Measurements from ENCODE around the gene FAM167B. TPM values are rescaled to one million over a fixed set of nuclear protein-coding genes. Genes with fewer than 3 reads are reported as not detected.

Gene FAM167B
- total and polyA plus RNA-seq, 8 donors = 1.6 to 36.8 (median 4.7) TPM; not detected in 3

DNA sequence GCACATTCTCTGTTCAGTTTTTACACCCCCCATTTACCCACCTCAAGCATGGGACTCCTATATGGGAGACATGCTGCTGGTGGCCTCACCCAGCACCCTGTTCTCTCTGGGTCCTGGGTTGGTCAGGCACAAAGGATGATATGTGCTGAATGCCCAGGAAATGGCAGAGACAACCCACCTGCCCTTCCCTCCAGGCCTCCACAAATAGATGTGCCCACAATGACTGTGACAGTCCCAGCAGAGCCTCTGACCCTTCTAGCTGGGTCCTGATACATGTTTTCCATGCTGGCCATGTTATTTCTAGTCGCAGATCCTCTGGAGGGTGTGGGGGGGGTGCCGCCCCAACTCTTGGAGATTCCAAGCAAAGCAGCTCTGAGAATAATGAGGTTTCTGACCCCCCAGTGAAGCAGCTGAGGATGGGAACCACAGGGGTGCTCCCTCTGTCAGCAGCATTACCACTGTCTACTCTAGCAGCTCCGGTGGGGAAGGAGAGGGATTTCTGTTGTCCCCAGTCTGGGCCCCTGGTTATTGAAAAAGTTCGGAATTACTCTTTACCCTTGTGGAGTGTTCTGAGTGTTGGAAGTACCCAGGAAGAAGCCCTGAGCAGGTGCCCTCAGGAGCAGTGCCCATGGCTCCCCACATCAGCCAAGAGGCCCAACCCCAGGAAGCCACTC, 47.8 kb upstream of the FAM167B start:
- WGBS, 5 donors = 60 to 80% (median 71%) methylated on average over 4 of the region's 4 CpGs
- no peak for DNase-seq
- Histone ChIP-seq H3K4me1 (peaks cover 26 to 51% (median 36%) of the 10 kb centered on the region in 4 donors), H3K9me3 (no peaks in the 10 kb centered on the region), H3K4me3 (no peak overlapping the region), H3K36me3 (peaks cover 23 to 46% (median 42%) of the 10 kb centered on the region in 4 donors), H3K27ac (peak overlapping the region in 3 of 5 donors; percentile 84 to 89 (median 87)), H3K27me3 (no peaks in the 10 kb centered on the region)
- no peak for TF ChIP-seq EP300 (IDR thresholded peaks at IDR 0.05)
- TF ChIP-seq, protein P1, sequence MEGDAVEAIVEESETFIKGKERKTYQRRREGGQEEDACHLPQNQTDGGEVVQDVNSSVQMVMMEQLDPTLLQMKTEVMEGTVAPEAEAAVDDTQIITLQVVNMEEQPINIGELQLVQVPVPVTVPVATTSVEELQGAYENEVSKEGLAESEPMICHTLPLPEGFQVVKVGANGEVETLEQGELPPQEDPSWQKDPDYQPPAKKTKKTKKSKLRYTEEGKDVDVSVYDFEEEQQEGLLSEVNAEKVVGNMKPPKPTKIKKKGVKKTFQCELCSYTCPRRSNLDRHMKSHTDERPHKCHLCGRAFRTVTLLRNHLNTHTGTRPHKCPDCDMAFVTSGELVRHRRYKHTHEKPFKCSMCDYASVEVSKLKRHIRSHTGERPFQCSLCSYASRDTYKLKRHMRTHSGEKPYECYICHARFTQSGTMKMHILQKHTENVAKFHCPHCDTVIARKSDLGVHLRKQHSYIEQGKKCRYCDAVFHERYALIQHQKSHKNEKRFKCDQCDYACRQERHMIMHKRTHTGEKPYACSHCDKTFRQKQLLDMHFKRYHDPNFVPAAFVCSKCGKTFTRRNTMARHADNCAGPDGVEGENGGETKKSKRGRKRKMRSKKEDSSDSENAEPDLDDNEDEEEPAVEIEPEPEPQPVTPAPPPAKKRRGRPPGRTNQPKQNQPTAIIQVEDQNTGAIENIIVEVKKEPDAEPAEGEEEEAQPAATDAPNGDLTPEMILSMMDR (IDR thresholded peaks at IDR 0.05) = no peak
- TF ChIP-seq POLR2AphosphoS5 (IDR thresholded peaks at IDR 0.05) = no peak
- intact Hi-C loops (cut with DNase I; ENCODE audit: low total_unique reads) = no loop called here

DNA sequence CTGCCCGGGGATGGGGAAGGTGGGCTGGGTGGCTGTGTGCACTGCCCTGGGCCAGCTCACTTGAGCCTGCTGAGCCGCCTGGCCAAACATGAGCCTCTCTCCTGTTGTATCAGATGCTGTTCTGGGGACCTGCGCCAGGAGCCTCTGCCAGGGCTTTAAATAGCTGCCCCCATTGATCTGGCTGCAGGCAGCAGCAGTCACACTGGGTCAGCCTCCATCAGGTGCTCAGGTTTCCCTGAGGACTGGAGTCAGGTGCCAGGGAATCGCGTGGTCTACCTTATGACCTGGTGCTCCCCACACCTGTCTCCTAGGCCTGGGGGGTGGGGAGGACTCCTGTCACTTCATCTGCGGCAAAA, 47.3 kb upstream of the FAM167B start:
- H3K9me3 ChIP-seq = no peaks in the 10 kb centered on the region
- intact Hi-C loops (cut with DNase I; ENCODE audit: low total_unique reads) = no loop called here
- peak; percentile 57 to 60 for DNase-seq
- H3K4me3 ChIP-seq = peak overlapping the region in 3 of 4 donors; percentile 67 to 71 (median 70)
- peaks cover 26 to 53% (median 37%) of the 10 kb centered on the region in 4 donors for H3K4me1 ChIP-seq
- 29 to 66% (median 35%) methylated on average over 3 to 6 of the region's 6 CpGs for WGBS, 5 donors
- H3K27me3 ChIP-seq = no peaks in the 10 kb centered on the region
- peak overlapping the region; percentile 14 to 89 (median 84) for H3K27ac ChIP-seq
- TF ChIP-seq EP300 (IDR thresholded peaks at IDR 0.05) = no peak
- no peak for TF ChIP-seq POLR2A (IDR thresholded peaks at IDR 0.05)
- no peak for TF ChIP-seq POLR2AphosphoS5 (IDR thresholded peaks at IDR 0.05)
- TF ChIP-seq, protein P1 (IDR thresholded peaks at IDR 0.05) = no peak
- peaks cover 18 to 41% (median 37%) of the 10 kb centered on the region in 4 donors for H3K36me3 ChIP-seq

DNA sequence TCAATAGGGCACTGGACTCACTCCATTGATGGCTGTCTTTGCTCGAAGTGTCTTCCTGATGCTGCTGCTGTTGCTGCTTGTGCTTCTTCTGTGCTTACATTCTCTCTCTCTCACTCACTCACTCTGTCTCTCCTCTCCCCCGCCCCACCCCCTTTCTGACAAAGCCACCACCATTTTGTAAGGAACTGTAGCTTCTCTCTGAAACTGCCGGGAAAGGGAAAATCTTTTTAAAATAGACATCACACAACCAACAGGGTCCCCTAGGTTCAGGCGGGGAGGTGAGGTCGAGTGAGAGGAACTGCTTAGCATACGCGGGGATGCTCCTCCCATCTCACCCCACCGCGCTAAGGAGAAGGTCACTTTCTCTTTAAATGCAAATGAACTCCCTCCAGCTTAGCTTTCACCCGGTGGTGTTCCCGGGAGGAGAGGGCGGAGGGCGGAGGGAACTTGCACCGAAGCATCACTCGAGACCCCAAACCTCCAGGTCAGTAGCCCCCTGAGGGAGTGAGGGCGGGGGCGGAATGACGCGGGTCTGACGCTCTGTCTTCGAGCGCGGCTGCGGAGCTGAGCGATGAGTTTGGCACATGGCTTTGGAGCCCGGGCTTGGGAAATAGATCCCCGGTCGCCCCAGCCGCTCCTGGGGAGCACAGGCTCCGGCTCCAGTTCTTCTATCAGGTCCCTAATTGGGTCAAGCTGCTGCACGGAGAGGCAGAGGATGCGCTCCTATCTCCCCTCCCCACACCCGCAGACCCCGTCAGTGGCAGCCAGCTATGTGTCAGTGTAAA, 46.6 kb upstream of the FAM167B start, which contains the start of gene CCDC28B:
Gene CCDC28B, plus strand, starts transcription at position 370 of the 785 bp plus-strand sequence. CDS start 1,341 bp downstream, outside the sequence.
- Histone ChIP-seq H3K27ac (peak within 1 kb of the TSS; percentile 58 to 89 (median 84)), H3K27me3 (no peaks in the 10 kb centered on the region), H3K9me3 (no peaks in the 10 kb centered on the region), H3K4me1 (peaks cover 30 to 54% (median 43%) of the 10 kb centered on the region in 4 donors), H3K36me3 (peaks cover 12 to 34% (median 30%) of the 10 kb centered on the region in 4 donors), H3K4me3 (peak within 1 kb of the TSS; percentile 57 to 71 (median 68))
- WGBS, 5 donors = 0 to 1% (median 1%) methylated on average over 25 to 34 of the region's 34 CpGs
- TF ChIP-seq, protein P1 (IDR thresholded peaks at IDR 0.05) = no peak
- TF ChIP-seq POLR2A (IDR thresholded peaks at IDR 0.05) (no peak), POLR2AphosphoS5 (IDR thresholded peaks at IDR 0.05) (peak in 1 of 3 donors; percentile 18)
- peak; percentile 45 to 90 for DNase-seq
- intact Hi-C loops (cut with DNase I; ENCODE audit: low total_unique reads) = no loop called here

GRCh38 chr1:32201011-32201855, 45.8 kb upstream of the FAM167B start:
- no peaks in the 10 kb centered on the region for H3K9me3 ChIP-seq
- peaks cover 5 to 25% (median 22%) of the 10 kb centered on the region in 4 donors for H3K36me3 ChIP-seq
- WGBS, 5 donors = 3 to 6% (median 4%) methylated on average over 19 to 26 of the region's 26 CpGs
- H3K4me3 ChIP-seq = peak overlapping the region; percentile 57 to 71 (median 68)
- no peaks in the 10 kb centered on the region for H3K27me3 ChIP-seq
- intact Hi-C loops (cut with DNase I; ENCODE audit: low total_unique reads) = no loop called here
- peaks cover 36 to 51% (median 47%) of the 10 kb centered on the region in 4 donors for H3K4me1 ChIP-seq
- peak overlapping the region; percentile 58 to 89 (median 84) for H3K27ac ChIP-seq
- TF ChIP-seq, protein P1 (IDR thresholded peaks at IDR 0.05) = no peak
- TF ChIP-seq EP300 (IDR thresholded peaks at IDR 0.05) (no peak), POLR2A (IDR thresholded peaks at IDR 0.05) (no peak), POLR2AphosphoS5 (IDR thresholded peaks at IDR 0.05) (no peak)
- DNase-seq = peak; percentile 63 to 89
